Vagina (tissue), 2 donors: Measurements from ENCODE around the gene KRTAP5-9.

Source experiments
- POLR2A ChIP-seq, 2 donors: fragments of 450-650 bp; IDR thresholded peaks; one replicate each; pipeline ENCODE4 v1.6.1; 2017; ENCODE audit warnings: antibody characterized with exemption in 2 of 2, mild to moderate bottlenecking in 2 of 2, moderate library complexity in 2 of 2
- POLR2AphosphoS5 ChIP-seq, 2 donors: sonication (generic); formaldehyde crosslinking; IDR thresholded peaks; one replicate each; pipeline ENCODE4 v1.9.0; 2017; ENCODE audit warnings: antibody characterized with exemption in 2 of 2, mild to moderate bottlenecking in 2 of 2, low read depth in 1 of 2; ENCODE audit not compliant: insufficient read depth in 1 of 2
- TF ChIP-seq, protein P1 (sequence below), 3 experiments: fragments of 450-650 bp in 2 of 3; fragments of 200-600 bp in 1 of 3; sonication (generic) in 1 of 3; IDR thresholded peaks; one replicate each; pipeline ENCODE4 v1.5.1; 2017 to 2019; ENCODE audit warnings: antibody characterized with exemption in 3 of 3, mild to moderate bottlenecking in 2 of 3, moderate library complexity in 2 of 3

- TF ChIP-seq, protein P1, sequence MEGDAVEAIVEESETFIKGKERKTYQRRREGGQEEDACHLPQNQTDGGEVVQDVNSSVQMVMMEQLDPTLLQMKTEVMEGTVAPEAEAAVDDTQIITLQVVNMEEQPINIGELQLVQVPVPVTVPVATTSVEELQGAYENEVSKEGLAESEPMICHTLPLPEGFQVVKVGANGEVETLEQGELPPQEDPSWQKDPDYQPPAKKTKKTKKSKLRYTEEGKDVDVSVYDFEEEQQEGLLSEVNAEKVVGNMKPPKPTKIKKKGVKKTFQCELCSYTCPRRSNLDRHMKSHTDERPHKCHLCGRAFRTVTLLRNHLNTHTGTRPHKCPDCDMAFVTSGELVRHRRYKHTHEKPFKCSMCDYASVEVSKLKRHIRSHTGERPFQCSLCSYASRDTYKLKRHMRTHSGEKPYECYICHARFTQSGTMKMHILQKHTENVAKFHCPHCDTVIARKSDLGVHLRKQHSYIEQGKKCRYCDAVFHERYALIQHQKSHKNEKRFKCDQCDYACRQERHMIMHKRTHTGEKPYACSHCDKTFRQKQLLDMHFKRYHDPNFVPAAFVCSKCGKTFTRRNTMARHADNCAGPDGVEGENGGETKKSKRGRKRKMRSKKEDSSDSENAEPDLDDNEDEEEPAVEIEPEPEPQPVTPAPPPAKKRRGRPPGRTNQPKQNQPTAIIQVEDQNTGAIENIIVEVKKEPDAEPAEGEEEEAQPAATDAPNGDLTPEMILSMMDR (IDR thresholded peaks at IDR 0.05) = no peak
- TF ChIP-seq POLR2A (IDR thresholded peaks at IDR 0.05) = no peak
- TF ChIP-seq POLR2AphosphoS5 (IDR thresholded peaks at IDR 0.05; ENCODE audit: insufficient read depth in 1 of 2, low read depth in 1 of 2) = no peak
Observed at GRCh38 chr11:71502026-71502425, 46.2 kb upstream of the KRTAP5-9 start.
